Measurements from ENCODE around the gene OR9A2.
"Not testable (repeated sequence)": the region's sequence is repeated elsewhere in the genome, so short reads cannot be mapped to it uniquely, and the experiment has no call there.

The OR9A2 gene

GRCh38 chr7:143016996-143017395, 9.9 kb downstream of the OR9A2 start:
- no peak for DNase-seq

- no peak for DNase-seq
These were observed 10.9 kb downstream of the OR9A2 start for GRCh38 chr7:143015926-143016490.

- DNase-seq = no peak
These were observed 11.8 kb downstream of the OR9A2 start for GRCh38 chr7:143015084-143015483.

GRCh38 chr7:143013893-143014292, 13.0 kb downstream of the OR9A2 start:
- no peak for DNase-seq

- DNase-seq = no peak
These were observed 13.5 kb downstream of the OR9A2 start for GRCh38 chr7:143013473-143013872.

GRCh38 chr7:143012409-143012808, 14.5 kb downstream of the OR9A2 start:
- DNase-seq = no peak

- DNase-seq = no peak
These were observed 14.9 kb downstream of the OR9A2 start for GRCh38 chr7:143012001-143012400.

GRCh38 chr7:143008007-143008901, 18.7 kb downstream of the OR9A2 start:
- DNase-seq = peak; percentile 71

GRCh38 chr7:143005632-143006260, 21.2 kb downstream of the OR9A2 start:
- DNase-seq = no peak

- DNase-seq = peak; percentile 55
These were observed 23.4 kb downstream of the OR9A2 start for GRCh38 chr7:143003393-143004051.

GRCh38 chr7:143002898-143003297, 24.0 kb downstream of the OR9A2 start:
- no peak for DNase-seq

- DNase-seq = peak; percentile 56
These were observed 24.8 kb downstream of the OR9A2 start for GRCh38 chr7:143002106-143002505.

- DNase-seq = no peak
These were observed 26.3 kb downstream of the OR9A2 start for GRCh38 chr7:143000648-143001047.

- no peak for DNase-seq
These were observed 27.1 kb downstream of the OR9A2 start for GRCh38 chr7:142999793-143000192.

- DNase-seq = no peak
These were observed 28.0 kb downstream of the OR9A2 start for GRCh38 chr7:142998966-142999365.

GRCh38 chr7:142997456-142997989, 29.4 kb downstream of the OR9A2 start:
- DNase-seq = peak; percentile 31

GRCh38 chr7:142992427-142992826, 34.5 kb downstream of the OR9A2 start:
- DNase-seq = peak; percentile 1

- no peak for DNase-seq
These were observed 42.6 kb downstream of the OR9A2 start for GRCh38 chr7:142984297-142984696.

GRCh38 chr7:142983825-142984224, 43.1 kb downstream of the OR9A2 start:
- DNase-seq = no peak

GRCh38 chr7:142978402-142978801, 48.5 kb downstream of the OR9A2 start:
- DNase-seq = not testable (repeated sequence)
